H9 (cell line): Measurements from ENCODE around the gene BRS3. TPM values are rescaled to one million over a fixed set of nuclear protein-coding genes. Genes with fewer than 3 reads are reported as not detected.

Experiments used
- DNase-seq: peaks from one replicate; pipeline ENCODE4 v3.0.0-alpha.2; 2017
- H2AFZ ChIP-seq: one replicate; pipeline ENCODE4 v1.6.1; 2013; ENCODE audit warnings: mild to moderate bottlenecking, low read length, control low read depth, moderate library complexity
- H2AK5ac ChIP-seq: 2 replicates; pipeline ENCODE4 v1.6.1; 2013; ENCODE audit warnings: low read length, control low read depth, mixed read lengths; ENCODE audit not compliant: insufficient read length
- H2BK120ac ChIP-seq: one replicate; pipeline ENCODE4 v1.6.1; 2013; ENCODE audit warnings: low read depth, mild to moderate bottlenecking, low read length, control low read depth, inconsistent platforms; ENCODE audit not compliant: poor library complexity, severe bottlenecking
- H2BK12ac ChIP-seq: 2 replicates; pipeline ENCODE4 v1.6.1; 2013; ENCODE audit warnings: low read length, control low read depth, mixed read lengths, low read depth; ENCODE audit not compliant: insufficient read length
- H2BK15ac ChIP-seq: 2 replicates; pipeline ENCODE4 v1.6.1; 2013; ENCODE audit warnings: low read depth, low read length, control low read depth
- H2BK20ac ChIP-seq: one replicate; pipeline ENCODE4 v1.6.1; 2013; ENCODE audit warnings: low read depth, mild to moderate bottlenecking, low read length, control low read depth, inconsistent platforms; ENCODE audit not compliant: poor library complexity, severe bottlenecking
- H2BK5ac ChIP-seq: 2 replicates; pipeline ENCODE4 v1.6.1; 2013; ENCODE audit warnings: low read length, control low read depth, mixed read lengths; ENCODE audit not compliant: insufficient read length
- H3K14ac ChIP-seq: 2 replicates; pipeline ENCODE4 v1.6.1; 2013; ENCODE audit warnings: low read length, control low read depth; ENCODE audit not compliant: insufficient read depth
- H3K18ac ChIP-seq: 2 replicates; pipeline ENCODE4 v1.6.1; 2013; ENCODE audit warnings: low read depth, mild to moderate bottlenecking, mixed read lengths, low read length, control low read depth; ENCODE audit not compliant: insufficient read length
- H3K23ac ChIP-seq: 2 replicates; pipeline ENCODE4 v1.6.1; 2013; ENCODE audit warnings: low read length, control low read depth, mixed read lengths, low read depth; ENCODE audit not compliant: insufficient read length
- H3K23me2 ChIP-seq: 2 replicates; pipeline ENCODE4 v1.6.1; 2013; ENCODE audit warnings: low read depth, mild to moderate bottlenecking, mixed read lengths, low read length, control low read depth; ENCODE audit not compliant: insufficient read length, poor library complexity, severe bottlenecking
- H3K27ac ChIP-seq: 2 replicates; pipeline ENCODE4 v1.5.1; 2013; ENCODE audit warnings: low read length, control low read depth, mixed read lengths, low read depth; ENCODE audit not compliant: insufficient read length
- H3K27me3 ChIP-seq: 2 replicates; pipeline ENCODE4 v1.6.1; 2013; ENCODE audit warnings: low read length, control low read depth, inconsistent platforms; ENCODE audit not compliant: insufficient read depth
- H3K4ac ChIP-seq: 2 replicates; pipeline ENCODE4 v1.6.1; 2013; ENCODE audit warnings: low read depth, mild to moderate bottlenecking, control low read depth, inconsistent platforms, low read length, moderate library complexity
- H3K4me1 ChIP-seq: 2 replicates; pipeline ENCODE4 v1.6.1; 2013; ENCODE audit warnings: low read length, control low read depth, inconsistent platforms; ENCODE audit not compliant: insufficient read depth
- H3K4me2 ChIP-seq: 2 replicates; pipeline ENCODE4 v1.6.1; 2013; ENCODE audit warnings: low read length, control low read depth, mixed read lengths; ENCODE audit not compliant: insufficient read length, insufficient read depth
- H3K56ac ChIP-seq: 2 replicates; pipeline ENCODE4 v1.6.1; 2013; ENCODE audit warnings: low read depth, mild to moderate bottlenecking, mixed read lengths, low read length, control low read depth; ENCODE audit not compliant: insufficient read length
- H3K79me1 ChIP-seq: 2 replicates; pipeline ENCODE4 v1.6.1; 2013; ENCODE audit warnings: low read depth, mild to moderate bottlenecking, moderate library complexity, low read length, control low read depth, inconsistent platforms; ENCODE audit not compliant: insufficient read depth, poor library complexity, severe bottlenecking
- H3K79me2 ChIP-seq: 2 replicates; pipeline ENCODE4 v1.6.1; 2013; ENCODE audit warnings: low read length, control low read depth, inconsistent platforms; ENCODE audit not compliant: insufficient read depth
- H3K9ac ChIP-seq: 2 replicates; pipeline ENCODE4 v1.6.1; 2013; ENCODE audit warnings: low read length, control low read depth, mixed read lengths; ENCODE audit not compliant: insufficient read length; ENCODE audit errors: extremely low read depth
- H3K9me3 ChIP-seq: one replicate; pipeline ENCODE4 v1.6.1; 2013; ENCODE audit warnings: low read depth, low read length, inconsistent platforms; ENCODE audit not compliant: control insufficient read depth
- H3T11ph ChIP-seq: one replicate; pipeline ENCODE4 v1.6.1; 2013; ENCODE audit warnings: mild to moderate bottlenecking, low read length, control low read depth, inconsistent platforms
- H4K20me1 ChIP-seq: one replicate; pipeline ENCODE4 v1.6.1; 2013; ENCODE audit not compliant: control insufficient read depth, insufficient read length, insufficient read depth
- H4K5ac ChIP-seq: 2 replicates; pipeline ENCODE4 v1.6.1; 2013; ENCODE audit warnings: low read depth, mild to moderate bottlenecking, mixed read lengths, low read length, control low read depth; ENCODE audit not compliant: insufficient read length
- H4K8ac ChIP-seq: replicated peaks from 2 replicates; pipeline ENCODE4 v1.6.1; 2013; ENCODE audit warnings: low read length, control low read depth, mixed read lengths, low read depth; ENCODE audit not compliant: insufficient read length
- H4K91ac ChIP-seq: 2 replicates; pipeline ENCODE4 v1.6.1; 2013; ENCODE audit warnings: low read depth, mild to moderate bottlenecking, moderate library complexity, mixed read lengths, low read length, control low read depth; ENCODE audit not compliant: insufficient read length
- H3K27ac Mint-ChIP-seq, 3 experiments: 2 replicates in 2 of 3; 3 replicates in 1 of 3; pipeline ENCODE4 v1.8.0; 2020 to 2021; ENCODE audit warnings: mixed read lengths in 3 of 3, mild to moderate bottlenecking in 1 of 3, moderate library complexity in 1 of 3
- H3K27me3 Mint-ChIP-seq: 2 replicates; pipeline ENCODE4 v1.8.0; 2021; ENCODE audit warnings: low read depth, mild to moderate bottlenecking, moderate library complexity, mixed read lengths
- H3K36me3 Mint-ChIP-seq, 3 experiments: 2 replicates in 2 of 3; 3 replicates in 1 of 3; pipeline ENCODE4 v1.8.0; 2020 to 2021; ENCODE audit warnings: low read depth in 3 of 3, mixed read lengths in 3 of 3; ENCODE audit not compliant: insufficient read depth in 1 of 3
- H3K4me1 Mint-ChIP-seq, 2 experiments: 2 replicates each; pipeline ENCODE4 v1.8.0; 2020; ENCODE audit warnings: mixed read lengths in 2 of 2
- H3K4me3 Mint-ChIP-seq, 2 experiments: 2 replicates in 1 of 2; 3 replicates in 1 of 2; pipeline ENCODE4 v1.8.0; 2020 to 2021; ENCODE audit warnings: mild to moderate bottlenecking in 2 of 2, mixed read lengths in 2 of 2, moderate library complexity in 1 of 2
- H3K9me3 Mint-ChIP-seq, 2 experiments: 2 replicates in 1 of 2; 3 replicates in 1 of 2; pipeline ENCODE4 v1.8.0; 2020; ENCODE audit warnings: mild to moderate bottlenecking in 2 of 2, mixed read lengths in 2 of 2, moderate library complexity in 1 of 2
- CTCF ChIP-seq: fragments of 200-600 bp; sonication (generic); conservative IDR thresholded peaks from 3 replicates; pipeline ENCODE4 v1.8.0; 2021; ENCODE audit warnings: antibody characterized with exemption, mild to moderate bottlenecking
- total RNA-seq: library from RNA; stranded (reverse); gene quantifications from 2 replicates; pipeline ENCODE4 v1.2.1, GENCODE V29; 2021

Gene BRS3
- total RNA-seq, 1 experiment from 2014 or later, result not detected

- Histone ChIP-seq H3K27me3 (no peaks in the 10 kb centered on the region), H3K4me1 (no peaks in the 10 kb centered on the region), H2BK120ac (no peak overlapping the region), H3K18ac (no peak overlapping the region), H2BK15ac (no peak overlapping the region), H2BK20ac (no peak overlapping the region), H3K79me1 (no peaks in the 10 kb centered on the region), H3K23me2 (no peaks in the 10 kb centered on the region), H3T11ph (no peak overlapping the region), H3K9ac (no peak overlapping the region), H3K27ac (no peak overlapping the region), H3K79me2 (no peaks in the 10 kb centered on the region), H4K20me1 (no peaks in the 10 kb centered on the region), H2AK5ac (no peak overlapping the region), H4K8ac (no peak overlapping the region), H2BK5ac (no peak overlapping the region), H3K9me3 (peaks cover 20% of the 10 kb centered on the region), H4K5ac (no peak overlapping the region), H4K91ac (no peak overlapping the region), H3K23ac (no peak overlapping the region), H2AFZ (no peak overlapping the region), H3K56ac (no peak overlapping the region), H2BK12ac (no peak overlapping the region), H3K4ac (no peak overlapping the region), H3K4me2 (no peak overlapping the region), H3K14ac (no peak overlapping the region)
- peaks cover 6 to 12% of the 10 kb centered on the region in 2 experiments for H3K9me3 Mint-ChIP-seq
- DNase-seq, result no peak
- no peaks in the 10 kb centered on the region for H3K4me1 Mint-ChIP-seq
- H3K36me3 Mint-ChIP-seq, result peaks cover 0 to 5% (median 2%) of the 10 kb centered on the region in 3 experiments; a peak in 4 of 7 replicates
- no peak overlapping the region for H3K27ac Mint-ChIP-seq
- TF ChIP-seq CTCF, result no peak
- H3K4me3 Mint-ChIP-seq, result no peak overlapping the region
- H3K27me3 Mint-ChIP-seq, result no peaks in the 10 kb centered on the region; the same call in 1 of the 2 replicates
These were observed 39.8 kb upstream of the BRS3 start for GRCh38 chrX:136447968-136448367.
